ENCODE measurements around the gene CTNNA3.

CTNNA3 gene

GRCh38 chr10:65949526-65949925, 1746.5 kb downstream of the CTNNA3 start:
- no peak for TF ChIP-seq CTCF (IDR thresholded peaks at IDR 0.05)
- Histone ChIP-seq H3K36me3 (ENCODE audit: control insufficient read depth, insufficient read depth, low read length) (no peaks in the 10 kb centered on the region), H3K4me1 (no peaks in the 10 kb centered on the region), H3K27ac (no peak overlapping the region), H3K79me2 (no peaks in the 10 kb centered on the region), H3K9me3 (ENCODE audit: control insufficient read depth, low read length) (no peaks in the 10 kb centered on the region), H3K27me3 (ENCODE audit: control insufficient read depth, insufficient read depth, low read length) (no peaks in the 10 kb centered on the region), H3K4me2 (ENCODE audit: low read length) (no peak overlapping the region), H3K9ac (no peak overlapping the region), H3K4me3 (ENCODE audit: low read depth, low read length) (no peak overlapping the region), H2AFZ (no peak overlapping the region)

DNA sequence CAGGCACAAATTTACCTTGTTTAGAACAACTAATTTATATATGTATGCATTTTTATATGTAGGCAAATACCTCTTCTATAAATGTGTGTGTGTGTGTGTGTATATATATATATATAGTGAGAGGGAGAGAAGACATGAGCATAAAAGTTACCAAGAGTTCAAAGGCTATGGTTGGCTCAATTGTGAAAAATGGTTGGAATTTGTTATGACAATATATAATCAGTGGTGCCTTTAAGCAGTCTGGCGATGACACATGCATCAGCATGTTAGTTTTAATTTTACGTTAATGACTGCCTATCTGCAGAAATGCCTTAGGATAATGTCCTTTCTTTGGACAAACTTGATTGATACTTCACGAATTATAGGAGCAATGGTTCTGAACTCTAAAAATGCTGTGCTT, 1750.9 kb downstream of the CTNNA3 start:
- H2AFZ ChIP-seq, result no peak overlapping the region
- H3K36me3 ChIP-seq (ENCODE audit: control insufficient read depth, insufficient read depth, low read length), result no peaks in the 10 kb centered on the region
- no peaks in the 10 kb centered on the region for H3K79me2 ChIP-seq
- no peak overlapping the region for H3K9ac ChIP-seq
- TF ChIP-seq CTCF (IDR thresholded peaks at IDR 0.05), result no peak
- H3K4me3 ChIP-seq (ENCODE audit: low read depth, low read length), result no peak overlapping the region
- no peak overlapping the region for H3K4me2 ChIP-seq (ENCODE audit: low read length)
- no peaks in the 10 kb centered on the region for H3K4me1 ChIP-seq
- no peaks in the 10 kb centered on the region for H3K9me3 ChIP-seq (ENCODE audit: control insufficient read depth, low read length)
- no peaks in the 10 kb centered on the region for H3K27me3 ChIP-seq (ENCODE audit: control insufficient read depth, insufficient read depth, low read length)
- H3K27ac ChIP-seq, result no peak overlapping the region

DNA sequence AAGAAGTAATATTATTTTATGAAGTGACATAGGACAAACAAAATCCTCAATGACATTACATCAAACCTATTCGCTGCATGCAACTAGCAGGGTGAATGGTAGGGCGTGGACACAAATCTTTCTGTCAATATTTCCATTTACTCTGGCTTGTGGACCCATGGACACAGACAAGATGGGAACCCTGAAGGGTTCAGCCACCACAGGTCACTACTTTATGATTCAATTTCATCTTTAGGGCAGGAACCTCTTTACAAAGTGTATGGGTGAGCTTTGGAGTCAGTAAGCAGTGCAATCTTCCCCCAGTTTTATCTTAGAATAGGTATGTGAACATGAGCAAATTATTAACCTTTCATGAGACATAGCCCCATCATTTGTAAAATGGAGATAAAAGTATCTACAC, 1752.5 kb downstream of the CTNNA3 start:
- Histone ChIP-seq H3K9ac (no peak overlapping the region), H2AFZ (no peak overlapping the region), H3K4me3 (ENCODE audit: low read depth, low read length) (no peak overlapping the region), H3K79me2 (no peaks in the 10 kb centered on the region), H3K4me1 (no peaks in the 10 kb centered on the region), H3K27ac (no peak overlapping the region), H3K27me3 (ENCODE audit: control insufficient read depth, insufficient read depth, low read length) (no peaks in the 10 kb centered on the region), H3K4me2 (ENCODE audit: low read length) (no peak overlapping the region), H3K9me3 (ENCODE audit: control insufficient read depth, low read length) (no peaks in the 10 kb centered on the region), H3K36me3 (ENCODE audit: control insufficient read depth, insufficient read depth, low read length) (no peaks in the 10 kb centered on the region)
- no peak for TF ChIP-seq CTCF (IDR thresholded peaks at IDR 0.05)

DNA sequence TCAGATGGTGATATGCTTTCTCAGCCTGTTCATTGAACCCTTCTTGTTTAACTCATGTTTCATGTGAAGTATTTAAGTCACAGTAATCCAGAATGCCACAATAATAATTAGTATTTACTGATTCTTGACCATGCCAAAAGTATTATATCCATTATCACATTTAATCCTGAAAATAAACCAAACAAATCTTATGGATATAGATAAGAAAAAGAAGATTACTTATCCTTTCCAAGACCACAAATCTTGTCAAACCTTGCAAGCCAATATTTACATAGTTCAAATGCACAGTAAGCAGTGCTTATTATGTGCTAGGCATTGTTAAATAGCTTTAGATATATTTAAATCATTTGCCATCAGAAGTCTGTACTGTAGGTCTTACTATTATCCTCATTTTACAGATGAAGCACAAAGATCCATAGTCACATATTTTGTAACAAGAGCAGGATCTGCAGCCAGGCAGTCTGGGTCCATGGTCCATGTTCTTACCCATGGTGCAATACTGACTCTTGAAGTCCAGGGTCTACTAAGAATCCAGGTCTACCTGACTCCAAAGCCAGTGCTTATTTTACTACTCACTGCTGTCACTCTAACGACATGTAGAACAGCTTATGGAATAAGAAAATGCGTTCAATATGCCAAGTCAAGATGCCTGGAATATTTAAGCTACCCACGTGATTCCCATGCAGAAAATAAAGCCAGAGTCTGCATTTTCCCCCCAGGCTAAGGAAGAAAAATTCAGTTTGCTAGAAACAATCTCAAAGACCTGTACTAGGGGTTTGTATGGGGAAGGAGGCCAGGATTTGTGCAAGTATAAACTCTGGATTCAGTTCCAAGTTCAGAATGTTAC, 1755.0 kb downstream of the CTNNA3 start:
- H3K4me1 ChIP-seq, result no peaks in the 10 kb centered on the region
- TF ChIP-seq CTCF (IDR thresholded peaks at IDR 0.05), result no peak
- no peak overlapping the region for H3K9ac ChIP-seq
- no peak overlapping the region for H3K27ac ChIP-seq
- no peak overlapping the region for H3K4me2 ChIP-seq (ENCODE audit: low read length)
- H2AFZ ChIP-seq, result no peak overlapping the region
- no peaks in the 10 kb centered on the region for H3K9me3 ChIP-seq (ENCODE audit: control insufficient read depth, low read length)
- no peaks in the 10 kb centered on the region for H3K79me2 ChIP-seq
- no peak overlapping the region for H3K4me3 ChIP-seq (ENCODE audit: low read depth, low read length)
- H3K36me3 ChIP-seq (ENCODE audit: control insufficient read depth, insufficient read depth, low read length), result no peaks in the 10 kb centered on the region
- H3K27me3 ChIP-seq (ENCODE audit: control insufficient read depth, insufficient read depth, low read length), result no peaks in the 10 kb centered on the region

- no peak for TF ChIP-seq CTCF (IDR thresholded peaks at IDR 0.05)
- Histone ChIP-seq H3K4me3 (ENCODE audit: low read depth, low read length) (no peak overlapping the region), H3K9me3 (ENCODE audit: control insufficient read depth, low read length) (no peaks in the 10 kb centered on the region), H3K27me3 (ENCODE audit: control insufficient read depth, insufficient read depth, low read length) (no peaks in the 10 kb centered on the region), H3K4me2 (ENCODE audit: low read length) (no peak overlapping the region), H3K79me2 (no peaks in the 10 kb centered on the region), H3K27ac (no peak overlapping the region), H3K9ac (no peak overlapping the region), H3K4me1 (no peaks in the 10 kb centered on the region), H3K36me3 (ENCODE audit: control insufficient read depth, insufficient read depth, low read length) (no peaks in the 10 kb centered on the region), H2AFZ (no peak overlapping the region)
These were observed 1755.9 kb downstream of the CTNNA3 start for GRCh38 chr10:65940105-65940504.

Data from parathyroid adenoma (tissue), 2 donors.